A549 (cell line): ENCODE results near the gene NRXN3. TPM values are rescaled to one million over a fixed set of nuclear protein-coding genes. Genes with fewer than 3 reads are reported as not detected.

Experiments used
- ATAC-seq, 2 experiments: fragments of 200-7000 bp in 1 of 2; fragments of >200 bp in 1 of 2; cut with Nextera tagmentation in 1 of 2; cut with Tn5 transposase in 1 of 2; 3 replicates each; pipeline versions ENCODE4 v1.8.0 to v1.9.1; 2018 to 2020; ENCODE audit warnings: mild to moderate bottlenecking in 1 of 2, moderate library complexity in 1 of 2
- CTCF ChIA-PET: fragments of 300-600 bp; sonication (Branson Sonifier 250); formaldehyde crosslinking; extraction: SDS; loops from one replicate; lab custom pipeline; 2021; ENCODE audit warnings: antibody characterized with exemption, inconsistent platforms; lab: Yijun Ruan, JAX
- POLR2A ChIA-PET: fragments of 350-600 bp; formaldehyde crosslinking; extraction: SDS; loops from one replicate; lab custom pipeline; 2021; ENCODE audit warnings: antibody characterized with exemption, inconsistent platforms; lab: Yijun Ruan, JAX
- DNase-seq, 2 experiments: peaks; one replicate each; pipeline versions ENCODE4 v3.0.0 to v3.0.0-alpha.2; 2011 to 2016; ENCODE audit warnings: low read depth in 1 of 2, low spot score in 1 of 2
- FAIRE-seq: peaks from 2 replicates; lab custom pipeline; 2011; peaks lifted over from hg19 to GRCh38; lab: Jason Lieb, UNC
- H3K27ac ChIP-seq, 2 experiments: fragments of >200 bp; sonication (Bioruptor Twin); formaldehyde crosslinking; 3 replicates each; pipeline ENCODE4 v1.5.1; 2016 to 2017
- H3K4me1 ChIP-seq: fragments of >200 bp; sonication (Bioruptor Twin); formaldehyde crosslinking; 3 replicates; pipeline ENCODE4 v1.6.1; 2016
- H3K4me2 ChIP-seq: fragments of >200 bp; sonication (Bioruptor Twin); formaldehyde crosslinking; 3 replicates; pipeline ENCODE4 v1.6.1; 2016
- H3K4me3 ChIP-seq: fragments of >200 bp; sonication (Bioruptor Twin); formaldehyde crosslinking; 3 replicates; pipeline ENCODE4 v1.5.1; 2016
- H3K9me3 ChIP-seq: fragments of >200 bp; sonication (Bioruptor Twin); formaldehyde crosslinking; 3 replicates; pipeline ENCODE4 v1.6.1; 2016
- ATOH8 ChIP-seq: fragments of 250-450 bp; sonication (Bioruptor Pico); IDR thresholded peaks from 2 replicates; pipeline ENCODE4 v1.5.0; 2020; ENCODE audit warnings: low read depth, mild to moderate bottlenecking, moderate library complexity
- BCL3 ChIP-seq: fragments of >200 bp; sonication (Bioruptor Twin); formaldehyde crosslinking; IDR thresholded peaks from 3 replicates; pipeline ENCODE4 v1.6.1; 2016
- BHLHE40 ChIP-seq: IDR thresholded peaks from 2 replicates; pipeline ENCODE4 v1.6.1; 2012; ENCODE audit warnings: low read depth, low read length, inconsistent platforms
- CBX8 ChIP-seq: fragments of 200-600 bp; sonication (generic); IDR thresholded peaks from 2 replicates; pipeline ENCODE4 v1.6.1; 2016
- CHD4 ChIP-seq: fragments of 200-600 bp; sonication (generic); IDR thresholded peaks from 2 replicates; pipeline ENCODE4 v1.6.1; 2016; ENCODE audit warnings: antibody characterized with exemption, mild to moderate bottlenecking, borderline replicate concordance
- ELK1 ChIP-seq: fragments of 150-350 bp; IDR thresholded peaks from 2 replicates; pipeline ENCODE4 v1.6.1; 2014; ENCODE audit warnings: low read depth, mild to moderate bottlenecking, low read length
- EP300 ChIP-seq, 2 experiments: fragments of >200 bp; sonication (Bioruptor Twin); formaldehyde crosslinking; IDR thresholded peaks; 2 replicates in 1 of 2; 3 replicates in 1 of 2; pipeline ENCODE4 v1.6.1; 2016 to 2017
- GATA3 ChIP-seq: IDR thresholded peaks from 2 replicates; pipeline ENCODE4 v1.6.1; 2012; ENCODE audit warnings: borderline replicate concordance
- HES2 ChIP-seq: fragments of >200 bp; sonication (Bioruptor Twin); formaldehyde crosslinking; IDR thresholded peaks from 2 replicates; pipeline ENCODE4 v1.6.1; 2016
- HOXB13 ChIP-seq: fragments of 250-450 bp; sonication (Bioruptor Pico); IDR thresholded peaks from 2 replicates; pipeline ENCODE4 v1.5.0; 2020; ENCODE audit warnings: low read depth, mild to moderate bottlenecking, moderate library complexity
- JUN ChIP-seq, 2 experiments: fragments of >200 bp; sonication (Bioruptor Twin); formaldehyde crosslinking; IDR thresholded peaks; 2 replicates in 1 of 2; 3 replicates in 1 of 2; pipeline ENCODE4 v1.6.1; 2016 to 2017
- JUNB ChIP-seq: fragments of >200 bp; sonication (Bioruptor Twin); formaldehyde crosslinking; IDR thresholded peaks from 2 replicates; pipeline ENCODE4 v1.6.1; 2016
- MAX ChIP-seq: IDR thresholded peaks from 2 replicates; pipeline ENCODE4 v1.6.1; 2012
- MAZ ChIP-seq: fragments of 150-350 bp; IDR thresholded peaks from 2 replicates; pipeline ENCODE4 v1.6.1; 2014; ENCODE audit warnings: antibody characterized with exemption, low read depth, low read length, borderline replicate concordance
- MYC ChIP-seq: IDR thresholded peaks from 2 replicates; pipeline ENCODE4 v1.6.1; 2012; ENCODE audit warnings: mild to moderate bottlenecking, inconsistent platforms, low read length, improper control_type of control experiment, borderline replicate concordance
- PHF8 ChIP-seq: fragments of 200-600 bp; sonication (generic); IDR thresholded peaks from 2 replicates; pipeline ENCODE4 v1.6.1; 2016; ENCODE audit warnings: low read depth, mild to moderate bottlenecking, antibody characterized with exemption, moderate library complexity, borderline replicate concordance
- POLR2AphosphoS2 ChIP-seq: conservative IDR thresholded peaks from 2 replicates; pipeline ENCODE4 v1.6.1; 2012; ENCODE audit warnings: low read length, improper control_type of control experiment, inconsistent platforms
- RCOR1 ChIP-seq: fragments of 150-350 bp; IDR thresholded peaks from 2 replicates; pipeline ENCODE4 v1.6.1; 2014; ENCODE audit warnings: antibody characterized with exemption, low read length, low read depth
- RNF2 ChIP-seq: fragments of 200-600 bp; sonication (generic); IDR thresholded peaks from 2 replicates; pipeline ENCODE4 v1.6.1; 2016; ENCODE audit warnings: low read depth, mild to moderate bottlenecking, antibody characterized with exemption, moderate library complexity, borderline replicate concordance
- TFCP2L1 ChIP-seq: fragments of 250-450 bp; sonication (Bioruptor Pico); IDR thresholded peaks from 2 replicates; pipeline ENCODE4 v1.5.0; 2021; ENCODE audit warnings: mild to moderate bottlenecking
- USF2 ChIP-seq: fragments of 450-650 bp; IDR thresholded peaks from 2 replicates; pipeline ENCODE4 v1.6.1; 2014; ENCODE audit warnings: antibody characterized with exemption
- ZC3H11A ChIP-seq: fragments of 450-650 bp; IDR thresholded peaks from 2 replicates; pipeline ENCODE4 v1.6.1; 2014; ENCODE audit warnings: antibody characterized with exemption, mild to moderate bottlenecking
- ZFP36 ChIP-seq: fragments of 450-650 bp; IDR thresholded peaks from 2 replicates; pipeline ENCODE4 v1.6.1; 2014; ENCODE audit warnings: borderline replicate concordance; ENCODE audit not compliant: partially characterized antibody
- ZSCAN20 ChIP-seq: fragments of 250-450 bp; sonication (Bioruptor Pico); IDR thresholded peaks from 2 replicates; pipeline ENCODE4 v1.8.0; 2022; ENCODE audit warnings: mild to moderate bottlenecking, moderate library complexity
- WGBS: methylation state at CpG from one replicate; pipeline ENCODE4 v1.1.6; 2017; ENCODE audit errors: missing lambda C conversion rate; 5-methylcytosine and 5-hydroxymethylcytosine counted together
- polyA plus RNA-seq, 4 experiments: library from polyadenylated mRNA; depleted of rRNA in 3 of 4; stranded (reverse); fragments of >200 nt; fragmentation: RNase III in 1 of 4; extraction: RNeasy Plus Mini Kit Qiagen cat#74134 plus additional on column Dnase treatment in 1 of 4; gene quantifications; 2 replicates in 3 of 4; 3 replicates in 1 of 4; pipeline ENCODE4 v1.2.3, GENCODE V29; 2011 to 2017

Gene NRXN3
- polyA plus RNA-seq, 2 of the 4 experiments (the other 2 are of a cell fraction) = 0.62 to 2.3 TPM

- TF ChIP-seq ATOH8 (CRISPR knock-in tag) (no peak), HOXB13 (CRISPR knock-in tag) (no peak), MYC (no peak)
These were observed 83.8 kb downstream of the NRXN3 start (continued) for GRCh38 chr14:78253986-78254385.

- no peak overlapping the region for H3K4me3 ChIP-seq
- H3K27ac ChIP-seq = peak overlapping the region in 1 of 2 experiments; percentile 59; a peak in 3 of 6 replicates
- ChIA-PET CTCF (no interaction called here), POLR2A (no interaction called here)
- ATAC-seq (no peak), DNase-seq (peak in 1 of 2 experiments; percentile 4), FAIRE-seq (no peak)
- H3K4me1 ChIP-seq = peaks cover 14% of the 10 kb centered on the region; the same call in 2 of the 3 replicates
- no peak overlapping the region; the same call in 2 of the 3 replicates for H3K4me2 ChIP-seq
- WGBS = 54% methylated on average over 9 of the region's 9 CpGs
- TF ChIP-seq USF2 (peak; percentile 49), TFCP2L1 (CRISPR knock-in tag) (no peak)
- no peaks in the 10 kb centered on the region for H3K9me3 ChIP-seq
These were observed 84.8 kb downstream of the NRXN3 start for GRCh38 chr14:78254911-78255461.

- 11% methylated on average over 6 of the region's 6 CpGs for WGBS
- Histone ChIP-seq H3K9me3 (no peaks in the 10 kb centered on the region), H3K4me2 (no peak overlapping the region; the same call in 2 of the 3 replicates), H3K4me3 (no peak overlapping the region), H3K4me1 (peaks cover 5% of the 10 kb centered on the region; the same call in 2 of the 3 replicates), H3K27ac (no peak overlapping the region)
- ChIA-PET POLR2A (no interaction called here), CTCF (no interaction called here)
- no peak for ATAC-seq
- FAIRE-seq = no peak
- TF ChIP-seq JUN (IDR thresholded peaks at IDR 0.05) (no peak), MAX (no peak), JUNB (no peak), GATA3 (no peak; the same call in 1 of the 2 replicates), HES2 (no peak), MAZ (no peak), CHD4 (no peak), POLR2AphosphoS2 (no peak), ZC3H11A (no peak), HOXB13 (CRISPR knock-in tag) (no peak), BHLHE40 (no peak), ZFP36 (no peak), EP300 (IDR thresholded peaks at IDR 0.05) (no peak), RCOR1 (no peak), BCL3 (no peak), ZSCAN20 (CRISPR knock-in tag) (no peak), PHF8 (no peak), RNF2 (no peak), ELK1 (no peak), CBX8 (no peak)
- DNase-seq = no peak
These were observed 89.7 kb downstream of the NRXN3 start for GRCh38 chr14:78259831-78260230.
